Esophagus muscularis mucosa (tissue), 4 donors: ENCODE measurements around the gene EFCAB8.

ENCODE experiments used
- CTCF ChIP-seq, 3 experiments: fragments of 200-600 bp in 2 of 3; fragments of 450-650 bp in 1 of 3; sonication (generic) in 2 of 3; IDR thresholded peaks; one replicate each; pipeline ENCODE4 v1.5.1; 2017 to 2019; ENCODE audit warnings: antibody characterized with exemption in 3 of 3, mild to moderate bottlenecking in 2 of 3, moderate library complexity in 1 of 3
- EP300 ChIP-seq: sonication (generic); formaldehyde crosslinking; IDR thresholded peaks from one replicate; pipeline ENCODE4 v1.6.1; 2017; ENCODE audit warnings: antibody characterized with exemption
- POLR2A ChIP-seq: fragments of 450-650 bp; IDR thresholded peaks from one replicate; pipeline ENCODE4 v1.6.1; 2017; ENCODE audit warnings: antibody characterized with exemption, moderate library complexity, mild to moderate bottlenecking, low read depth
- POLR2AphosphoS5 ChIP-seq, 2 donors: sonication (generic); formaldehyde crosslinking; IDR thresholded peaks; one replicate each; pipeline ENCODE4 v1.6.1; 2017; ENCODE audit warnings: antibody characterized with exemption in 2 of 2

- TF ChIP-seq CTCF (IDR thresholded peaks at IDR 0.05) (no peak), POLR2A (no peak), EP300 (no peak), POLR2AphosphoS5 (IDR thresholded peaks at IDR 0.05) (no peak)
Measured at GRCh38 chr20:32960849-32961731, 102.4 kb downstream of the EFCAB8 start.
